T1000 (cell line): ENCODE data around the gene PXDN.
"Not testable (repeated sequence)": the region's sequence is repeated elsewhere in the genome, so short reads cannot be mapped to it uniquely, and the experiment has no call there.

Experiments
- DNase-seq: peaks from one replicate; lab custom pipeline; 2025; ENCODE audit warnings: mixed read lengths; lab: John Stamatoyannopoulos, UW

The PXDN gene

GRCh38 chr2:1744446-1745170 lies at the start of gene PXDN:
PXDN (minus strand) TSS chr2:1744515; CDS start chr2:1744455, 60 bp downstream.
- DNase-seq: peak; percentile 40

DNA sequence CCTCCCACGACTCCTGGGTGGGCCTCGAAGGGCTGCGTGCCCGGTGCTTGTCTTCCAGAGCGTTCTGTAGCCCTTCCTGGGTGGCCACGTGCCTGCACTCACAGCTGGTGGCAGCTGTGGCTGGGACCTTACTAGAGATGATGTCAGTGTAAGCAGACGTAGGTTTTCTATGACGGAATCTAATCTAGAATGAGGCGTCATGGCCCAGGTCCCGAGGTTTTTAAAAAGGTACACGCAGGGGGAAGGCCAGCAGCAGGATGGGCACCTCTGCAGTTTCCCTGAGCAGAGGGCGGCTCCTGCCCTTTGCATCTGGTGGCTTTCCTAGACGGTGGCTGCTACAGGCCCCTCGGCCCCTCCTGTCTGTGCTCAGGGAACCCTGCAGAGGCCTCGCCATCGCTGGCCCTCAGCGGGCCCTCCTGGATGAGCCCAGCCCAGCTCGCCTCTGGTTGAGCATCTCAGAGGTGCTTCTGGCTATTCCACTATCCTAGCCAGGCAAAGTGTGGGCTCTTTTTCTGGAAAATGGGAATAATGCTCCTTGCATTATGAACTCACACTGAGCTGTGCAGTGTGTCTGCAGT lies 49.6 kb upstream of the PXDN start:
- DNase-seq: no peak

DNA sequence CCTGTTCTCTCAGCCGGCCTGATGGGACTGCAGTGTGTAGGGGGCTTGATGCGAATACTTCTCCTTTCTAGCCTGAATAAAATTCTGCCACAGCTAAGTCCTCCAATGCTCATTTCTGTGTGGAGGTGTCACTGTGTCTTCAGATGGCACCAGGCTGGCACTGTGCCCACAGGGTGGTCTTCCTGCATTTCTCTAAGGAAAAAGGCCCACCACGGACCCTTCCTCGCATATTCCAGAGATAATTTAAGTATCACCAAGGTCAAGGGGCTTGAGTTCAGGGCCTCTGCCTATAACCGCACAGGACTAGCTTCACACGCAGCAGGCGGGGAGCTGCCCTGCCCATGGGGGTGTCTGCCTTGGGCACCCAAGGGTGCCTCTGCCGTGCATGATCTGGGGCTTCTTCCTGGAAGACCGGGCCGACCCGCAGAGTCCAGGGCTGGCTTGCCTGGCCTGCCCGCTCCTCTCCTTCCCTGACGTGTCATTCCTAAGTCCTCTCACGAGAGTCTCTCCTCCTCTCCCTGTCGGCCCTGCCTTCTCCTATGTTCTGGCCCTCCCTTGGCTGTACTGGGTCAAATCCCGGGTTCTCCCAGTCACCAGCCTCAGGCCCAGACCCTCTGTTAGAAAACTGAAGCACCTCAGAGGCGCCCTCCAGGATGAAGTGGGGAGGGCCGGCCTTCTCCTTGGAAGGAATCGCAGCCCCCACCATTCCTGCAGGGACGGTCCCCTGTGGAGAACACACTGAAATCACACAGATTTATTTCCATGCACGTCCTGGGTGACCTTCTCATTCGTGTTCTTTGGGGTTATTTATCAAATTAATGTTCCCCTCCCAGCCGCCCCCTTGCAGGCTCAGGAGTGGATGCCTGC lies 48.9 kb upstream of the PXDN start:
- no peak for DNase-seq

GRCh38 chr2:1791685-1792435 lies 47.5 kb upstream of the PXDN start:
- no peak for DNase-seq

DNA sequence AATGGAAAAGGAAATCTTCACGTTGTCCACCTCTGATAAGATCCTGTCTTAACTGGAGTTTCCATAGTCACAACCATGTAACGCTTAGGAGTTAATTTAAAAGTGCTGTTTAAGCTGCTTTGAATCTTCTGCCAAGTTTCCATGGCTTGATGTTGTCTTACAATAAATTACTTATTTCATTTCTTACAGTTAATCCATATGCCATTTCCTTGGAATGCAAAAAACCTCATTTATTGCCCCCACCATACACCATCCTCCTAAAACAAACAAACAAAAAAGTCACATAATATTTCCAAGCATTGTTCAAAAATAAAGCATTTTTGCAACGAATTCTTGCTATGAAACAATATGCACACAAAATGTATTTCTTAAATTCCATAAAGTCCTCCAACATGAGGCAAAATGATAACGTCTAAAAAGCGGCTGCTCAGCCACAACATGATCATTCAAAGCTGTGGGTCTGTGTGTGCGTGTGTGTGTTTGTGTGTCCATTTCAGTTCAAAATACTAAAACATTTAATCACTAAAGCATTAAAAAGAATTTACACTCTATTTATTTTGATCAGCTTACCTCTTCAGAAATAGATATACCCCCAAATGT lies 46.8 kb upstream of the PXDN start:
- DNase-seq: no peak

GRCh38 chr2:1790473-1790872 lies 46.2 kb upstream of the PXDN start:
- DNase-seq: no peak

DNA sequence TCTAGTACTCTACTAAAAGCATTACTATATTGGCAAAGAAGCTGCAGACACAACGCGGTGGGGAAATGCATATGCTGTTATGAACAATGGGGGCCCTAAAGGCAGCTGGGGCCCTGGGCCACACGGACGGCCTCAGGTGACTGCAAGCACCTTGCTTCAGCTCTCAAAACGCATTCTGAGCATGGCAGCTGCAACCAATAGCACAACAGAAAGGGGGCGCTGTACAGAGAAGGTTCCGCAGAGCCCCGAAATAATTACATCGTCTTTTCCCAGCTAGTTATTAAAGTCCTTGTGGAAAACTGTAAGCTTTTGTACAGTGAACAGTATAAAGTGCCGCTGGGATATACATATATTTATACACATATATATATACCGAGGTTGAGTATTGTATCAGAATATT lies 45.3 kb upstream of the PXDN start:
- no peak for DNase-seq

GRCh38 chr2:1788478-1788959 lies 44.2 kb upstream of the PXDN start:
- DNase-seq: no peak

GRCh38 chr2:1787755-1788477 lies 43.6 kb upstream of the PXDN start:
- DNase-seq: no peak

DNA sequence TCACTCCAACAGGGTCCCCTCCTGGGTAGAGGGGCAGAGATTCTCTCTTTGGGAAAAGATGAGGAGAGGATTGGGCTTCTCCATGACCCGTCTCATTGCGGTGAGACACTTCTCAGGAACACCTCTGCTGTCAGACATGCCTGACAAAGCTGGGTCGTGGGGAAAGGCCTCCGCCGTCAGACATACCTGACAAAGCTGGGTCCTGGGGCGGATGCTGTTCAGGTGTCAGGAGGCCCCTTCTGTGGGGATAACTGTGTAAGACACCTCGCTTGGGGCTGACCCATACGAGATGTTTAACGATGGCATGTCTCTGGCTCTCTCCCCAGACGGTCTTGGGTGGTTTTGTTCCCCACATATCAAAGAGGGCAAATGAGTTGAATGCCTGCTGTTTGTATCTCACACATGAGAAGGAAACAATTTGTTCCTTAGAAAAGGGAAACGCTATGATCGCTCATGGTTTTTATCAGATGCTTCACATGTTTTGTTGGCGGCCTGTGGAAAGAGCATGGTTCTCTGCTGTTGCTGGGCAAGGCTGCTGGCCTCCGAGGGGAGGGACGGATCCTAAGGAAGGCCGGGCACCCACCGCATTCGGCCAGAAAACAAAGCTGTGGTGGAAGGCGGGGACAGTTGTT lies 40.8 kb upstream of the PXDN start:
- no peak for DNase-seq

DNA sequence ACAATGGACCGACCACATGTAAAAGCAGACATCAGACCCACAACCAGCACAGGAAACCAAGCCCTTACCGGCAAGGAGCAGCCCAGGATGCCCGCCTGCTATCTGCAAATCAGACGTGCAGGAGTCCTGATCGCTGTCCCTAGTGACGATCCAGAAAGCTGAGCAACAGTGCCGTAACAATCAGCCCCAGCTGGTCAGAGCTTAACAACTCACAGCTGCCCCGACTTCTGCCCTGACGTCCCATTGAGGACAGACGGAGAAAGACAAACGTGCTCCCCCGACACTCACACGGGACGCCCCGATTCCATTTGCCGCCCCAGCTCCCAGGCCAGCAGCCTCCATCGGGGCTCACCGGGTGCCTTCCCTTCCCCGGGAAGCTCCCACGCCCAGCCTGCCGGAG lies 39.8 kb upstream of the PXDN start:
- no peak for DNase-seq

- no peak for DNase-seq
Observed at GRCh38 chr2:1782514-1782913, 38.2 kb upstream of the PXDN start.

DNA sequence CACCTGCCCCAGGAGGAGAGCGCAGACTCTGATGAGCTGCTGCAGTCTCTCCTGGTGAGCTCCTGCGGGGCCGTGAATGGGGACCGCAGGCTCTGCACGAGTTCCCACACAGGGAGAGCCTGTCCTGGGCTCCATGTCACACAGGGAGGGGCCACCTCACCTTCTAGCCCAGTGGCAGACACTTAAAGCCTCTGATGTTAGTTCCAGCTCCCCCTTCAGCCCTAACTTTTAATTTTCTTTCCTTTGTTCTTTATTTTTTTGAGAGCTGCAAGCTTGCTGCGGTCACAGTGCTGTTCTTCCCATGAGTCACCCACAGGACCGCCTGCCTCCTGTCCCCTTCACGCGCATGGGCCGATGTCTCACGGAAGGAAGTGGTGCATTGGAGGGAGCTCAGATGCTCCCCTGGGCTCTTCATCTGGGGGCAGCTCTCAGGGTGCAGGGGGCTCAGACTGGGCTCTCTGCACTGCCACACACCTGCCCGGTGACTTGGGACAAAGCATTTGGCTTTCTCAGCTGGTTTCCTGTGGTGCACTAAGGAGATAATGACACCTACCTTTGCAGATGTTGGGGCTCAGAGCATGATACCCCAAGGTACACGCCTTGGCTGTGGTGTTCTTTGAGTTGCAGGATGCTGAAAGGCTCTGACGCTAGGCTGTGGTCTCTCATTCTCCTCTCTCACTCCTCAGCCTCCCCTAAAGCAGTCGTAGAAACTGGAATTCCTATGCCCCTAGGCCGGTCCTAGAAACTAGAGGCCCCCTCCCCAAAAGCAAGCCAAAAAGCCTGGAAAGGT lies 37.2 kb upstream of the PXDN start:
- DNase-seq: no peak

DNA sequence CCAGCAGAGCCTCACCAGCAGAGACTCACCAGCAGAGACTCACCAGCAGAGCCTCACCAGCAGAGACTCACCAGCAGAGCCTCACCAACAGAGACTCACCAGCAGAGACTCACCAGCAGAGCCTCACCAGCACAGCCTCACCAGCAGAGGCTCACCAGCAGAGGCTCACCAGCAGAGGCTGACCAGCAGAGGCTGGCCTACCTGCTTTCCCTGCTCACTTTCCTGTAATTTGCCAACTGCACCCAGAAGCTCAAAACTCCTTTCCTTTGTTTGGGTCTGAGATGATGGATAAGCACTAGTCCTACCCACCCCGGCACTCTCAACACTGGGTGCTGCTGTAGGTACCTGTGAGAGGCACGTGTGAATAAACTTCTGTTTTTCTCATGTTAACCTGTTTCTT lies 36.4 kb upstream of the PXDN start:
- DNase-seq: no peak

DNA sequence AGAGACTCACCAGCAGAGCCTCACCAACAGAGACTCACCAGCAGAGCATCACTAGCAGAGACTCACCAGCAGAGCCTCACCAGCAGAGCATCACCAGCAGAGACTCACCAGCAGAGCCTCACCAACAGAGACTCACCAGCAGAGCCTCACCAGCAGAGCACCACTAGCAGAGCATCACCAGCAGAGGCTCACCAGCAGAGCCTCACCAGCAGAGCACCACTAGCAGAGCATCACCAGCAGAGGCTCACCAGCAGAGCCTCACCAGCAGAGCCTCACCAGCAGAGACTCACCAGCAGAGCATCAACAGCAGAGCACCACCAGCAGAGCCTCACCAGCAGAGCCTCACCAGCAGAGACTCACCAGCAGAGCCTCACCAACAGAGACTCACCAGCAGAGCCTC lies 35.7 kb upstream of the PXDN start:
- not testable (repeated sequence) for DNase-seq

- no peak for DNase-seq
Observed at GRCh38 chr2:1778566-1778965, 34.3 kb upstream of the PXDN start.

DNA sequence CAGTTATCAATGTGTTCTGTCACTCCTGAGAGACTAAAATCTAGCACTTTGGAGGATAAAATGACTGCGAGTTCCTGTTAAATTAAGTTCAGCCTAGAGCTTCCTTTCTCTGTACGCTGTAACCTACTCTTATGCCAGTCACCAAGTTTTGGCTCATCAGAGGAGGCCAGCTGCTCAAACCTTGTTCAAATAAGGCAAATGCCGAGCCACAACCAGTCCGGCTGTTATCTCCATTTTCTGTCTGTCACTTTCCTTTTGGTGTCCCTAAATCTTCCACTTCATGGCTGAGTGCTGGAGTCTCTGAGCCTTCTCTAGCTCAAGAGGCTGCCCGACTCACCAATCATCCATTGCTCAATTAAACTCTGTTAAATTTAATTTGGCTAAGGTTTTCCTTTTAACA lies 33.5 kb upstream of the PXDN start:
- DNase-seq: no peak

DNA sequence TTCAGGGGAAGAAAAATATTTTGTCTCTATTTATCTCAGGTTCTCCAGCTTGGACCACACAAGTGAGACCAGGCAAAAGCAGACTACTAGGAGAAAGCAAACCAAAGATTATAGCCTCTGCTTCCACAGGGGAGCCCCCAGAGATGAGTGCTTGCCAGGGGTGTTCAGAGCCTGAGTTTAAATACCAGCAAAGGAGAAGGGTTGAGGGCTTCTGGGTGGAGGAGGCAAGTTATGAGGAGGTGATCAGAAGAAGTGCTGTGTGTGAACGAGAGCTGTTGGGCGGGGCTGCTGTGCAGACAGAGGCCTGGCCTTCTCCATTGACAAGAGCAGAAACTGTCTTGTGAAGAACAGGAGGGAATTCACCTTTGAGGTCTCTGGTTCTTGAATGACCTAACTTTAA lies 32.8 kb upstream of the PXDN start:
- no peak for DNase-seq

GRCh38 chr2:1775511-1776035 lies 31.3 kb upstream of the PXDN start:
- no peak for DNase-seq
